Measurements from ENCODE around the gene DYNC1I1.

DYNC1I1 gene

GRCh38 chr7:95794917-95795515, 22.7 kb downstream of the DYNC1I1 start:
- Histone ChIP-seq H3K9ac (ENCODE audit: low read depth, low read length) (no peak overlapping the region), H3K4me3 (ENCODE audit: low read length) (no peak overlapping the region), H3K27ac (ENCODE audit: low read length) (no peak overlapping the region), H3K4me1 (ENCODE audit: insufficient read depth, low read length) (no peaks in the 10 kb centered on the region), H3K27me3 (ENCODE audit: insufficient read depth, low read length) (peaks cover 42% of the 10 kb centered on the region), H3K9me3 (ENCODE audit: insufficient read depth, low read depth, low read length) (no peaks in the 10 kb centered on the region), H3K36me3 (ENCODE audit: insufficient read depth, low read depth, low read length) (no peaks in the 10 kb centered on the region)

- H3K9ac ChIP-seq (ENCODE audit: low read depth, low read length): no peak overlapping the region
- H3K4me1 ChIP-seq (ENCODE audit: insufficient read depth, low read length): no peaks in the 10 kb centered on the region
- no peaks in the 10 kb centered on the region for H3K9me3 ChIP-seq (ENCODE audit: insufficient read depth, low read depth, low read length)
- H3K27me3 ChIP-seq (ENCODE audit: insufficient read depth, low read length): peaks cover 31% of the 10 kb centered on the region
- no peak overlapping the region for H3K27ac ChIP-seq (ENCODE audit: low read length)
- H3K36me3 ChIP-seq (ENCODE audit: insufficient read depth, low read depth, low read length): no peaks in the 10 kb centered on the region
- H3K4me3 ChIP-seq (ENCODE audit: low read length): no peak overlapping the region
Measured at GRCh38 chr7:95796617-95797016, 24.3 kb downstream of the DYNC1I1 start.

- H3K9me3 ChIP-seq (ENCODE audit: insufficient read depth, low read depth, low read length): no peaks in the 10 kb centered on the region
- H3K27me3 ChIP-seq (ENCODE audit: insufficient read depth, low read length): peaks cover 14% of the 10 kb centered on the region; the same call in 1 of the 2 replicates
- no peak overlapping the region for H3K4me3 ChIP-seq (ENCODE audit: low read length)
- H3K4me1 ChIP-seq (ENCODE audit: insufficient read depth, low read length): no peaks in the 10 kb centered on the region
- no peaks in the 10 kb centered on the region for H3K36me3 ChIP-seq (ENCODE audit: insufficient read depth, low read depth, low read length)
- H3K9ac ChIP-seq (ENCODE audit: low read depth, low read length): no peak overlapping the region
- H3K27ac ChIP-seq (ENCODE audit: low read length): no peak overlapping the region
Measured at GRCh38 chr7:95798401-95798930, 26.1 kb downstream of the DYNC1I1 start.

- no peak overlapping the region for H3K4me3 ChIP-seq (ENCODE audit: low read length)
- H3K4me1 ChIP-seq (ENCODE audit: insufficient read depth, low read length): no peaks in the 10 kb centered on the region
- H3K9ac ChIP-seq (ENCODE audit: low read depth, low read length): no peak overlapping the region
- H3K27ac ChIP-seq (ENCODE audit: low read length): no peak overlapping the region
- no peaks in the 10 kb centered on the region for H3K9me3 ChIP-seq (ENCODE audit: insufficient read depth, low read depth, low read length)
- no peaks in the 10 kb centered on the region for H3K36me3 ChIP-seq (ENCODE audit: insufficient read depth, low read depth, low read length)
- no peaks in the 10 kb centered on the region for H3K27me3 ChIP-seq (ENCODE audit: insufficient read depth, low read length)
Measured at GRCh38 chr7:95800787-95801186, 28.4 kb downstream of the DYNC1I1 start.

- Histone ChIP-seq H3K9ac (ENCODE audit: low read depth, low read length) (no peak overlapping the region), H3K9me3 (ENCODE audit: insufficient read depth, low read depth, low read length) (no peaks in the 10 kb centered on the region), H3K4me1 (ENCODE audit: insufficient read depth, low read length) (no peaks in the 10 kb centered on the region)
Measured at GRCh38 chr7:95802270-95802669, 29.9 kb downstream of the DYNC1I1 start.

GRCh38 chr7:95804052-95804451, 31.7 kb downstream of the DYNC1I1 start:
- Histone ChIP-seq H3K4me3 (ENCODE audit: low read length) (no peak overlapping the region), H3K27ac (ENCODE audit: low read length) (no peak overlapping the region), H3K36me3 (ENCODE audit: insufficient read depth, low read depth, low read length) (no peaks in the 10 kb centered on the region), H3K9ac (ENCODE audit: low read depth, low read length) (no peak overlapping the region), H3K9me3 (ENCODE audit: insufficient read depth, low read depth, low read length) (no peaks in the 10 kb centered on the region), H3K4me1 (ENCODE audit: insufficient read depth, low read length) (no peaks in the 10 kb centered on the region), H3K27me3 (ENCODE audit: insufficient read depth, low read length) (no peaks in the 10 kb centered on the region)

More at GRCh38 chr7:95802270-95802669, 29.9 kb downstream of the DYNC1I1 start:
- Histone ChIP-seq H3K27ac (ENCODE audit: low read length) (no peak overlapping the region), H3K27me3 (ENCODE audit: insufficient read depth, low read length) (no peaks in the 10 kb centered on the region), H3K4me3 (ENCODE audit: low read length) (no peak overlapping the region), H3K36me3 (ENCODE audit: insufficient read depth, low read depth, low read length) (no peaks in the 10 kb centered on the region)

- Histone ChIP-seq H3K4me3 (ENCODE audit: low read length) (no peak overlapping the region), H3K27ac (ENCODE audit: low read length) (no peak overlapping the region), H3K36me3 (ENCODE audit: insufficient read depth, low read depth, low read length) (no peaks in the 10 kb centered on the region), H3K9ac (ENCODE audit: low read depth, low read length) (no peak overlapping the region), H3K9me3 (ENCODE audit: insufficient read depth, low read depth, low read length) (no peaks in the 10 kb centered on the region), H3K4me1 (ENCODE audit: insufficient read depth, low read length) (no peaks in the 10 kb centered on the region), H3K27me3 (ENCODE audit: insufficient read depth, low read length) (no peaks in the 10 kb centered on the region)
Measured at GRCh38 chr7:95805909-95806308, 33.6 kb downstream of the DYNC1I1 start.

GRCh38 chr7:95808396-95808795, 36.0 kb downstream of the DYNC1I1 start:
- H3K36me3 ChIP-seq (ENCODE audit: insufficient read depth, low read depth, low read length): no peaks in the 10 kb centered on the region
- H3K9me3 ChIP-seq (ENCODE audit: insufficient read depth, low read depth, low read length): no peaks in the 10 kb centered on the region
- H3K4me1 ChIP-seq (ENCODE audit: insufficient read depth, low read length): no peaks in the 10 kb centered on the region
- H3K27ac ChIP-seq (ENCODE audit: low read length): no peak overlapping the region
- H3K4me3 ChIP-seq (ENCODE audit: low read length): no peak overlapping the region
- no peaks in the 10 kb centered on the region for H3K27me3 ChIP-seq (ENCODE audit: insufficient read depth, low read length)
- H3K9ac ChIP-seq (ENCODE audit: low read depth, low read length): no peak overlapping the region

GRCh38 chr7:95811846-95812445, 39.6 kb downstream of the DYNC1I1 start:
- Histone ChIP-seq H3K27me3 (ENCODE audit: insufficient read depth, low read length) (no peaks in the 10 kb centered on the region), H3K9ac (ENCODE audit: low read depth, low read length) (no peak overlapping the region), H3K36me3 (ENCODE audit: insufficient read depth, low read depth, low read length) (no peaks in the 10 kb centered on the region), H3K9me3 (ENCODE audit: insufficient read depth, low read depth, low read length) (no peaks in the 10 kb centered on the region), H3K4me3 (ENCODE audit: low read length) (no peak overlapping the region), H3K27ac (ENCODE audit: low read length) (no peak overlapping the region), H3K4me1 (ENCODE audit: insufficient read depth, low read length) (no peaks in the 10 kb centered on the region)

GRCh38 chr7:95814721-95815120, 42.4 kb downstream of the DYNC1I1 start:
- no peaks in the 10 kb centered on the region for H3K36me3 ChIP-seq (ENCODE audit: insufficient read depth, low read depth, low read length)

GRCh38 chr7:95817866-95818640, 45.7 kb downstream of the DYNC1I1 start:
- Histone ChIP-seq H3K4me1 (ENCODE audit: insufficient read depth, low read length) (no peaks in the 10 kb centered on the region; the same call in 1 of the 2 replicates), H3K27ac (ENCODE audit: low read length) (no peak overlapping the region), H3K9ac (ENCODE audit: low read depth, low read length) (no peak overlapping the region), H3K27me3 (ENCODE audit: insufficient read depth, low read length) (no peaks in the 10 kb centered on the region), H3K36me3 (ENCODE audit: insufficient read depth, low read depth, low read length) (no peaks in the 10 kb centered on the region), H3K4me3 (ENCODE audit: low read length) (no peak overlapping the region), H3K9me3 (ENCODE audit: insufficient read depth, low read depth, low read length) (no peaks in the 10 kb centered on the region)

More at GRCh38 chr7:95814721-95815120, 42.4 kb downstream of the DYNC1I1 start:
- H3K9ac ChIP-seq (ENCODE audit: low read depth, low read length): no peak overlapping the region
- no peaks in the 10 kb centered on the region for H3K9me3 ChIP-seq (ENCODE audit: insufficient read depth, low read depth, low read length)
- H3K27ac ChIP-seq (ENCODE audit: low read length): no peak overlapping the region
- no peaks in the 10 kb centered on the region for H3K27me3 ChIP-seq (ENCODE audit: insufficient read depth, low read length)
- H3K4me3 ChIP-seq (ENCODE audit: low read length): no peak overlapping the region
- no peaks in the 10 kb centered on the region for H3K4me1 ChIP-seq (ENCODE audit: insufficient read depth, low read length)
